Thyroid gland (tissue), 4 donors: ENCODE data around the gene SIK3.
"Not testable (repeated sequence)": the region's sequence is repeated elsewhere in the genome, so short reads cannot be mapped to it uniquely, and the experiment has no call there.

Experiments
- CTCF ChIP-seq, 6 experiments: fragments of 200-600 bp in 3 of 6; fragments of 450-650 bp in 3 of 6; sonication (generic) in 3 of 6; IDR thresholded peaks; one replicate each; pipeline ENCODE4 v1.5.1; 2016 to 2019; ENCODE audit warnings: antibody characterized with exemption in 6 of 6, mild to moderate bottlenecking in 2 of 6, inconsistent platforms in 1 of 6, moderate library complexity in 1 of 6
- POLR2A ChIP-seq, 2 donors: fragments of 450-650 bp; IDR thresholded peaks; one replicate each; pipeline ENCODE4 v1.6.1; 2017; ENCODE audit warnings: antibody characterized with exemption in 2 of 2, mild to moderate bottlenecking in 2 of 2, moderate library complexity in 1 of 2

- not testable (repeated sequence) for TF ChIP-seq POLR2A, CTCF (IDR thresholded peaks at IDR 0.05)
These were observed 14.3 kb upstream of the SIK3 start for GRCh38 chr11:117112497-117112896.
